Cardiac muscle cell (in vitro differentiated cells and primary cell): ENCODE measurements around the gene ADM. TPM values are rescaled to one million over a fixed set of nuclear protein-coding genes. Genes with fewer than 3 reads are reported as not detected.

Source experiments
- DNase-seq, 2 donors: peaks; one replicate each; pipeline versions ENCODE4 v3.0.0 to v3.0.0-alpha.2; 2010 to 2017; ENCODE audit warnings: low read depth in 1 of 2, low spot score in 1 of 2
- H3K27ac ChIP-seq: fragments of 200-600 bp; sonication (generic); 2 replicates; pipeline ENCODE4 v1.5.1; 2016
- H3K27me3 ChIP-seq: fragments of 200-600 bp; sonication (generic); 2 replicates; pipeline ENCODE4 v1.6.0; 2016; ENCODE audit warnings: control low read depth
- H3K36me3 ChIP-seq: fragments of 200-600 bp; sonication (generic); 2 replicates; pipeline ENCODE4 v1.5.1; 2016; ENCODE audit warnings: control low read depth
- H3K4me1 ChIP-seq: fragments of 200-600 bp; sonication (generic); 2 replicates; pipeline ENCODE4 v1.8.1; 2017; ENCODE audit warnings: low read depth, mild to moderate bottlenecking, mixed run types
- H3K4me3 ChIP-seq: fragments of 200-600 bp; sonication (generic); 2 replicates; pipeline ENCODE4 v1.5.1; 2016; ENCODE audit warnings: mild to moderate bottlenecking
- H3K9me3 ChIP-seq: fragments of 200-600 bp; sonication (generic); 2 replicates; pipeline ENCODE4 v1.5.1; 2017; ENCODE audit warnings: low read depth, mild to moderate bottlenecking, control low read depth
- polyA plus RNA-seq: library from polyadenylated mRNA; unstranded; fragments of >200 nt; fragmentation: Nextera tagmentation; extraction: Ambion mirVana; gene quantifications from 2 replicates; pipeline ENCODE4 v1.2.1, GENCODE V29; 2016
- total RNA-seq: library from RNA; depleted of rRNA; stranded (reverse); fragments of >200 nt; gene quantifications from 2 replicates; pipeline ENCODE4 v1.2.3, GENCODE V29; 2016
- TF ChIP-seq, protein P1 (sequence below): IDR thresholded peaks from 2 replicates; pipeline ENCODE4 v1.5.1; 2012; ENCODE audit warnings: low read depth, mild to moderate bottlenecking, low read length

The ADM gene
- total and polyA plus RNA-seq, 2 experiments from 2014 or later, result 79.6 to 93.1 TPM

DNA sequence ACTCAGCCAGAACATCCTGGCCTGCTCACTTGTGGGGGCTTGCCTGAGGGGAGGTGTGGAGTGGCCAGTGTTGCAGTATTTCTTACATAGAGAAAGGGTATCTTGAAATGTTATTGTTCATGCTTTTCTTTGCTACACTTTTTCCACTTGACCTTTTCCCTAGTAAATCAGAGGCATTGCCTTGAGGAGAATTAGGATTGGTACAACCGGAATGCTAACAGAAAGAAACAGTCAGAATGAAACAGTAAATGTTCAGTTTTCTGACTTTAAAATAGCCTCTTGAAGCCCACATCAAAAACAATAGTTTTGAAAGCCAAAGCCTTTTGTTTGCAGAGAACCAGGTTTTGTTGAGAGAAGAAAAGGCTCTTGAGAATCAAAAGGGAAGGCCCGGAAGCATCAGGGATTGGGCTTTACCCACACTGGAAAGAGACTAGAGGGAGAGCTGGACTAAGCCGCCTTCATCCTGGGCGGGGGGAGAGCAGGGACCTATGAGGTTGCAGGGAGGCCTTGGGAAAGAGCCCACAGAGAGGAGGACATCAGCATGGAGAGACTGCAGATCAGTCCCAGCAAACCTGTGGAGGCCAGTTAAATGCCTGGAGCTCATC is 12.4 kb downstream of the ADM start:
- Histone ChIP-seq H3K36me3 (no peaks in the 10 kb centered on the region), H3K9me3 (no peaks in the 10 kb centered on the region), H3K27me3 (no peaks in the 10 kb centered on the region), H3K4me1 (peaks cover 3% of the 10 kb centered on the region), H3K27ac (no peak overlapping the region), H3K4me3 (no peak overlapping the region)
- TF ChIP-seq, protein P1, sequence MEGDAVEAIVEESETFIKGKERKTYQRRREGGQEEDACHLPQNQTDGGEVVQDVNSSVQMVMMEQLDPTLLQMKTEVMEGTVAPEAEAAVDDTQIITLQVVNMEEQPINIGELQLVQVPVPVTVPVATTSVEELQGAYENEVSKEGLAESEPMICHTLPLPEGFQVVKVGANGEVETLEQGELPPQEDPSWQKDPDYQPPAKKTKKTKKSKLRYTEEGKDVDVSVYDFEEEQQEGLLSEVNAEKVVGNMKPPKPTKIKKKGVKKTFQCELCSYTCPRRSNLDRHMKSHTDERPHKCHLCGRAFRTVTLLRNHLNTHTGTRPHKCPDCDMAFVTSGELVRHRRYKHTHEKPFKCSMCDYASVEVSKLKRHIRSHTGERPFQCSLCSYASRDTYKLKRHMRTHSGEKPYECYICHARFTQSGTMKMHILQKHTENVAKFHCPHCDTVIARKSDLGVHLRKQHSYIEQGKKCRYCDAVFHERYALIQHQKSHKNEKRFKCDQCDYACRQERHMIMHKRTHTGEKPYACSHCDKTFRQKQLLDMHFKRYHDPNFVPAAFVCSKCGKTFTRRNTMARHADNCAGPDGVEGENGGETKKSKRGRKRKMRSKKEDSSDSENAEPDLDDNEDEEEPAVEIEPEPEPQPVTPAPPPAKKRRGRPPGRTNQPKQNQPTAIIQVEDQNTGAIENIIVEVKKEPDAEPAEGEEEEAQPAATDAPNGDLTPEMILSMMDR, result no peak
- no peak for DNase-seq

DNA sequence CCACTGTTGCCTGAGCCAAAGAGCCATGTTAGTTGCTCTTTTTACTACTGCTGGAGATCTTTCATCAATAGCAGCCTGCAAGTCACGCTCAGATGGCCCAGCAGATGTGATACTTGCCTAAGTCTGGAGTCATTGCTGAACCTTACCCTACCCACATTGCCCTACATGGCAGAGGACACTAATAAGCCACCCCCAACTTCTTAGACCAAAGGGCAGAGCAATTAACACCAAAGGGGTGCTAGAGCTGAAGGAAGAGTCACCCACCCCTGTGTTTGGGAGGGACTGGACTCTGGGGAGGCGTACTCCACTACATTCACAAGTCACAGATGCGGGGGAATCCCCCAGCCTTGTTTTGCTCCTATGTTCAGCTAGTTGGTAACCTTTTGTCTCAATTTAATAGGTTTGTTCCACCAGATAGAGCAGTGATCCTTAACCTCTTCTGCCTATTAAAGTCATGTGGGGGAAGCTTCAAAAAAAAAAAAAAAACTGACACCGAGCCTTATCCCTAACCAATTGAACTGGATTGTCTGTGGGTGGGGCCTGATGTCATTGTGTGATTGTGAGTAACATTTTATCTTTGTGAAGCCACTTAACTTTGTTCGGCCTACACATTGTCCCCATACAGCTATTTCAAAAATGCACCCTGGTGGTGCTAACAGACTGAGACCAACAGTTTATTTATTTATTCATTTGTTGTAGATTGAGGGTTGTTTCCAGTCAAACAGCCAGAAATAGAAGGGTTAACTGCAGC is 13.1 kb downstream of the ADM start:
- no peaks in the 10 kb centered on the region for H3K36me3 ChIP-seq
- TF ChIP-seq, protein P1, result no peak
- H3K4me1 ChIP-seq, result peaks cover 3% of the 10 kb centered on the region
- H3K27ac ChIP-seq, result no peak overlapping the region
- no peak for DNase-seq
- no peaks in the 10 kb centered on the region for H3K9me3 ChIP-seq
- no peak overlapping the region for H3K4me3 ChIP-seq
- no peaks in the 10 kb centered on the region for H3K27me3 ChIP-seq

DNA sequence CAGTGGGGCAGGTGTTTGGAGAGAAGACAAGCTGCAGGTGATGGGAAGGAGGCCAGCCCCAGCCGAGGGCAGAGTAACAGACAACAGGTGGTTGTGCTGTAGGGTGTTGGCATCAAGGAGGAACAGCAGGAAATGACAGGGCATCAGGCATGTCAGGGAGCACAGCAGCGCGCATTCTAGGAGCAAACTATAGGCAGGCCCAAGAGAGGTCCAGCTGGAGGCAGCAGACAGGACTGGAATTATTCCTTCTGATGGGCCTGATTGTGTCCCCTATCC is 13.6 kb downstream of the ADM start:
- Histone ChIP-seq H3K9me3 (no peaks in the 10 kb centered on the region), H3K4me1 (peaks cover 3% of the 10 kb centered on the region), H3K36me3 (no peaks in the 10 kb centered on the region), H3K27me3 (no peaks in the 10 kb centered on the region), H3K4me3 (no peak overlapping the region), H3K27ac (no peak overlapping the region)
- DNase-seq, result no peak
- TF ChIP-seq, protein P1, result no peak

DNA sequence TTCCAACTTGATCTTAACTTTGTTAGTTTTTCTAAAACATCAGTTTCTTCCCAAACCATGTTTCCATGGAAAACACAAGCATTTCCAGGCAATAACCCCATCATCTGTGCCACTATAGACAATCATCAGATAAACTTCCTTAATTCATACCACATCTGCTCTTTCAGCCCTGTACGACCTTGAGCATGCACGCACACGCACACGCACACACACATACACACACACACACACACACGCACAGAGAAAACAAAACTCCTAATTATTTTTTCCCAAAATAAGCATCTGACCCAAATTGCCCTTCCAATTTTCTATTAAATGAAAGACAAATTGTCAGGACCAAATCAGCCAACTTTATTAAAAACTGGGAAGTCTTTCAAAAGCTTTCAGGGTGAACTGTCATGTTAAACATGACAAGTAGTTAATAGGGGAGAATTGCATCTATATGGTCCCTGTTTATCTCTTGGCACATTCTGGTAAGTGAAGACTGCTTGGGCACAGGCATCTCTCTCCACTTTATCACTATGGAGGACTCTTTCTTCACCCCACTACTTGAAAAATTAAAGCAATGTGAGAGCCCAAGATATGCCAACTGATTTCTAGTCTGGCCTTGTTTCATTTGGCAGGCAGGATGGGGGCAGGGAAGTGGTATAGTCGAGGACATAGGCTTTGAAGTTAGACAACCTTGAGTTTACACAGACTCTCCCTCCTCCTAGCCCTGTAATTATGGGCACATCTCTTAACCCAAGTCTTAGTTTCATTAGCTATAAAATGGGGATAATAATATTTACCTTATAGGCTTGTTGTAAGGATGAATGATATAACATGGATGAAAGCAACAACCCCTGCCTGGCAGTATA is 15.1 kb downstream of the ADM start:
- Histone ChIP-seq H3K4me1 (peaks cover 3% of the 10 kb centered on the region), H3K36me3 (no peaks in the 10 kb centered on the region), H3K9me3 (no peaks in the 10 kb centered on the region), H3K27me3 (no peaks in the 10 kb centered on the region), H3K27ac (no peak overlapping the region), H3K4me3 (no peak overlapping the region)
- DNase-seq, result no peak
- TF ChIP-seq, protein P1, result no peak

DNA sequence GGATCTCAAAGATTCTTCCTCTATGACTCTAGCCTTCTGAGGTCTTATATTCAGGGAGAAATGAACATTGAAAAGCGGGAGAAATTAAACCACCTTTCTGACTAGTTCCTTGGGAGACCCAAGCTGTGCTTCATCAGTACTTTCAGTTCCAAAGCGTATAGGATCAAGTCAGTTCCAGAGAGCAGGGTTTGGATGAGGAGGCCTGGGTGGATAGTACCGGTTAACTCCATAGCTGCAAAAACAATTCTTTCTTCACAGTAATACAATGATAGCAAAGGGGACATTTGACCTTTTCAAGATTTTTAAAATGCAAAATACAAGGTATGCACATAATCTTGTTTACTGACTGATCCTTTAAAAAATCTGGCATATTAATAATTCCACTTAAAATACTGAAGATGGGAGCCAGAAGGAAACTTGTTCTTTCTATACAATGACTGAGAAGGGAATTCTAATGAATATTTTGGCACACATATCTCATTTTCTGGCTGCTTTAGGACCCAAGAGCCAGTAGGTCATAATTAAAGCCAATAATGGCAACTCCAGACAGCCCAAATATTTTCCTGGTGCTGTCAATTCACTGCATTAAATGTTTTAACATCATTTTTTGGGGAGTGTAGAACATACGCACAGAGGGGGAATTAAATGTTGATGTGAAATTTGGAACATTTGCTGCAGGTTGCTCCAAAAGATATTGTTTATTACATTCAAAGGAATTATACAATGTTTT is 16.0 kb downstream of the ADM start:
- Histone ChIP-seq H3K27me3 (no peaks in the 10 kb centered on the region), H3K9me3 (no peaks in the 10 kb centered on the region), H3K27ac (no peak overlapping the region), H3K36me3 (no peaks in the 10 kb centered on the region), H3K4me1 (peaks cover 3% of the 10 kb centered on the region), H3K4me3 (no peak overlapping the region)
- no peak for DNase-seq
- TF ChIP-seq, protein P1, result no peak
